Mucosa of descending colon (tissue), 3 donors: Measurements from ENCODE around the gene ASMTL. TPM values are rescaled to one million over a fixed set of nuclear protein-coding genes. Genes with fewer than 3 reads are reported as not detected.

Experiments
- ATAC-seq: fragments of 200-7000 bp; cut with Tn5 transposase; one replicate; pipeline ENCODE4 v1.9.1; 2020; ENCODE audit warnings: mild to moderate bottlenecking, moderate library complexity
- DNase-seq, 3 donors: peaks; one replicate each; pipeline ENCODE4 v3.0.0-alpha.2; 2020
- H3K36me3 ChIP-seq: fragments of 200-600 bp; one replicate; pipeline ENCODE4 v1.8.0; 2021; ENCODE audit warnings: low read depth, mild to moderate bottlenecking
- H3K4me1 ChIP-seq: fragments of 200-600 bp; one replicate; pipeline ENCODE4 v1.8.0; 2021; ENCODE audit warnings: low read depth, mild to moderate bottlenecking
- H3K4me3 ChIP-seq: fragments of 200-600 bp; one replicate; pipeline ENCODE4 v1.8.0; 2021; ENCODE audit warnings: mild to moderate bottlenecking
- H3K9me3 ChIP-seq: fragments of 200-600 bp; one replicate; pipeline ENCODE4 v1.8.0; 2021; ENCODE audit warnings: mild to moderate bottlenecking
- CTCF ChIP-seq: fragments of 200-600 bp; IDR thresholded peaks from one replicate; pipeline ENCODE4 v1.8.0; 2022; ENCODE audit warnings: antibody characterized with exemption, mild to moderate bottlenecking
- intact Hi-C, 2 donors: fragments of 100-400 bp; cut with DNase I in 1 of 2; cut with micrococcal nuclease in 1 of 2; formaldehyde crosslinking; loops; one replicate each; pipeline versions ENCODE4 v1.11.0 to v1.11.1; 2022; cut with DNase I, micrococcal nuclease
- total RNA-seq, 3 donors: library from RNA; stranded (reverse); fragmentation: NEBNext Ultra II Directional in 2 of 3; extraction: Animal tissue kit (Norgen Biotek cat#: 25700) in 2 of 3; gene quantifications; one replicate each; pipeline versions ENCODE4 v1.2.1 to v1.2.4, GENCODE V29; 2021 to 2023
- donor health status: DM: no; HTN: no; CAD: no; lungs with moderate emphysema.
- donor health status: DM: no; HTN: no; CAD: no.
- donor health status: DM: no; HTN: yes; CAD: no.

Gene ASMTL
- total RNA-seq, 3 donors from 2014 or later: 15.6 to 32.0 (median 18.8) TPM

GRCh38 chrX:1464971-1465285 lies 12.2 kb upstream of the ASMTL start:
- ATAC-seq: no peak
- Histone ChIP-seq H3K4me1 (no peaks in the 10 kb centered on the region), H3K4me3 (no peak overlapping the region), H3K36me3 (no peaks in the 10 kb centered on the region), H3K9me3 (no peaks in the 10 kb centered on the region)
- DNase-seq: peak in 2 of 3 donors; percentile 1 to 39
- TF ChIP-seq CTCF: no peak
- intact Hi-C loops: loop anchor here in 1 of 2 donors (10.0 kb wide), 1 partner anchor 110 kb away; no protein-coding TSS in a partner anchor

GRCh38 chrX:1464041-1464970 lies 11.6 kb upstream of the ASMTL start:
- no peak for TF ChIP-seq CTCF
- DNase-seq (peak in 2 of 3 donors; percentile 2 to 45), ATAC-seq (no peak)
- no peaks in the 10 kb centered on the region for H3K4me1 ChIP-seq
- no peaks in the 10 kb centered on the region for H3K9me3 ChIP-seq
- intact Hi-C loops: loop anchor here in 1 of 2 donors (10.0 kb wide), 1 partner anchor 110 kb away; no protein-coding TSS in a partner anchor
- H3K4me3 ChIP-seq: no peak overlapping the region
- no peaks in the 10 kb centered on the region for H3K36me3 ChIP-seq

DNA sequence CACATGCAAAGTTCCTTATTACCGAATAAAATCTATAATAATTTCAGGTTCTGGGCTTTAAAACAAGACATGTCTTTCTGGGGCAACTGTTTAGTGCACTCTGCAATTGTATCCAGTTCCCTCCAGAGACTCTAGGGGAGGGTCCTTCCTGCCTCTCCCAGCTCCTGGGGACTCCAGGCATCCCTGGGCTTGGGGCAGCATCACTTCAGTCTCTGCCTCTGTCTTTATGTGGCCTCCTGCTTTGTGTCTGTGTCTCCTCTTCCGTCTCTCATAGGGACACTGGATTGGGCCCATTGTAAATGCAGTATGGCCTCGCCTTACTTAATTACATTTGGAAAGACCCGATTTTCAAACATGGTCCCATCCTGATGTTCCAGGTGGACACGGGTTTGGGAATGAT lies 10.9 kb upstream of the ASMTL start:
- Histone ChIP-seq H3K36me3 (no peaks in the 10 kb centered on the region), H3K4me1 (no peaks in the 10 kb centered on the region), H3K4me3 (no peak overlapping the region), H3K9me3 (no peaks in the 10 kb centered on the region)
- ATAC-seq (no peak), DNase-seq (no peak)
- intact Hi-C loops: loop anchor here in 1 of 2 donors (10.0 kb wide), 1 partner anchor 111 kb away; no protein-coding TSS in a partner anchor
- TF ChIP-seq CTCF: no peak

DNA sequence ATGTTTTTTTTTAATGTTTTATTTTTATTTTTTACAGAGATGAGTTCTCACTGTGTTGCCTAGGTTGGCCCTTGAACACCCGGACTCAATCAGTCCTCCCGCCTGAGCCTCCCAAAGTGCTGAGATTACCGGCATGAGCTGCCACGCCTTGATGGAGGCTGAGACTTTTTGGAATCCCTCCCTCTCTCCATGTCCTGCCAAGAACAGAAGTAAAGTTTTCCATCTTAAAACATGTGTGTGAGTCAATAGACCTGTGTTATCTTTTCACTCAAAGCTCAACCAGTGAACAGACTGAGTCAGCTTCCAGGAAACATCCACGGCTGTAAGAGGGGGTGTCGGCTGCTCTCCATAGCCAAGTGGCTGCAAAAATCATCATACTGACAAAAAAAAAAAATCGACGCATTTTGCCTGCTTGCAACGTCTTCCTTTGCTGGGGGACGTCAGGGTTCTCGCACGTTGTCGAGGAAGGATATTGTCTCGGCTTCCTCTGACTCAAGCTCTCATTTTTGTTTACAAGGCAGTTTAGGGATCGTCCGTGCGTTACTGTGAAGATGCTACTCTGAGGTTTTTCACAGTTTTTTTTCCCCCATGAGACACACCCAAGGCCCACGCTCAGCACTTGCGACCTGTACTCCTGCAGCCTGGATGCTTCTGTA lies 10.0 kb upstream of the ASMTL start:
- peak; percentile 58 for ATAC-seq
- H3K36me3 ChIP-seq: no peaks in the 10 kb centered on the region

DNA sequence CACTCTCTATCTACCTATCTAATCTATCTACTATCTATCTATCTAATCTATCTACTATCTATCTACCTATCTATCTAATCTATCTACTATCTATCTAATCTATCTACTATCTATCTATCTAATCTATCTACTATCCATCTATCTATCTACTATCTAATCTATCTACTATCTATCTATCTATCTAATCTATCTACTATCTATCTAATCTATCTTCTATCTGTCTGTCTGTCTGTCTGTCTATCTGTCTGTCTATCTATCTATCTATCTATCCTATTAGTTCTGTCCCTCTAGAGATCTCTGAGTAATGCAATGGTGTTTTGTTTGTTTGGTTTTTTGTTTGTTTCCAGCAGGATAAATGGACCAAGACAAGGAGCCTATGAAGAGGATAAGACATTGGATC lies 9.4 kb upstream of the ASMTL start:
- Histone ChIP-seq H3K9me3 (no peaks in the 10 kb centered on the region), H3K36me3 (no peaks in the 10 kb centered on the region), H3K4me3 (no peak overlapping the region), H3K4me1 (no peaks in the 10 kb centered on the region)
- intact Hi-C loops: loop anchor here in 1 of 2 donors (10.0 kb wide), 1 partner anchor 113 kb away; no protein-coding TSS in a partner anchor
- no peak for DNase-seq
- no peak for TF ChIP-seq CTCF
- ATAC-seq: no peak

More for the DNA sequence above, 10.0 kb upstream of the ASMTL start:
- Histone ChIP-seq H3K9me3 (no peaks in the 10 kb centered on the region), H3K4me3 (no peak overlapping the region), H3K4me1 (no peaks in the 10 kb centered on the region)
- no peak for TF ChIP-seq CTCF
- intact Hi-C loops: loop anchor here in 1 of 2 donors (10.0 kb wide), 1 partner anchor 112 kb away; no protein-coding TSS in a partner anchor
- peak in 2 of 3 donors; percentile 11 to 43 for DNase-seq
